IPS-15b (cell line): Measurements from ENCODE around the gene C20orf204.

Source experiments
- H3K27me3 ChIP-seq: one replicate; pipeline ENCODE4 v1.6.1; 2013; ENCODE audit warnings: low read length; ENCODE audit not compliant: control insufficient read depth, insufficient read depth
- H3K36me3 ChIP-seq: one replicate; pipeline ENCODE4 v1.6.1; 2013; ENCODE audit warnings: low read length; ENCODE audit not compliant: control insufficient read depth, insufficient read depth
- H3K4me1 ChIP-seq: one replicate; pipeline ENCODE4 v1.6.1; 2013; ENCODE audit warnings: mild to moderate bottlenecking, low read length; ENCODE audit not compliant: control insufficient read depth, insufficient read depth
- H3K4me3 ChIP-seq: one replicate; pipeline ENCODE4 v1.5.1; 2013; ENCODE audit warnings: low read depth, low read length
- H3K9ac ChIP-seq: one replicate; pipeline ENCODE4 v1.6.1; 2013; ENCODE audit warnings: low read depth, mild to moderate bottlenecking, low read length
- H3K9me3 ChIP-seq: one replicate; pipeline ENCODE4 v1.6.1; 2013; ENCODE audit warnings: mild to moderate bottlenecking, low read length; ENCODE audit not compliant: control insufficient read depth, insufficient read depth

Gene C20orf204

DNA sequence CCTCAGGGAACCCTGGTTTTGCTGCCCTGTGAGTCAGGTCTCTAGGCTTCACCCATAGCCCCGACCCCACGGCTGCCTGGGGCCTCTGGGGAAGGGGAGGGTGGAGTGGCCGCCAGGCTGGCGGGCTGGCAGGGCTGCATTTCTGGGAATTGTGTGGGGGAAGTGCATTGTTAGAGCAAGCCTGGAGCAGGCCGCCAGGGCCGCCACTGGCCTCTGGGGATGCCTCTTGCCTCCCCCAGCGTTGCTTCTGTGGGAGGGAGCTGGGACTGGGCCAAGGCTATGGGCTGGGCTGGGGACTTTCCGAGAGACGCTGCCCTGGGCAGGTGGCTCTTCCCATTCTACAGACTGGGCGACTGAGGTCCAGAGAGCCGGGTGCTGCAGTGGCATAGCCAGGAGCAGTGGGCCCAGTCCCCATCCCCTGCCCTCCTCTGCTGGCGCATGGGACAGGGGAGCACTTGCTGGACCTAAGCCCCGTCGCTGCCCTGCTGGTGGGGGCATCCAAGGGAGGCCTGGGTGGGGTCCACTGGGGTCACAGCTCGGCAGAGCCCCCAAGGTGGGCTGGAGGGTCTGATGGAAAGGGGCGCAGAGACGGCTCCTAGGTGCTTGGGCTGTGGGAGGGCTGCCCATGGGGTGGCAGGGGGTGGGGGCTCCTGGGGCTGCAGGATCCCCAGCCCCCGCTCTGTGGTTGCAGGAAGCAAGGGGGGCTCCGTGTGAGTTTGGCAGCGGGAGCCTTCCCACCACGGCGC is 20.1 kb downstream of the C20orf204 start:
- Histone ChIP-seq H3K27me3 (peaks cover 6% of the 10 kb centered on the region), H3K4me1 (peaks cover 6% of the 10 kb centered on the region), H3K36me3 (no peaks in the 10 kb centered on the region), H3K4me3 (no peak overlapping the region), H3K9me3 (no peaks in the 10 kb centered on the region), H3K9ac (no peak overlapping the region)

DNA sequence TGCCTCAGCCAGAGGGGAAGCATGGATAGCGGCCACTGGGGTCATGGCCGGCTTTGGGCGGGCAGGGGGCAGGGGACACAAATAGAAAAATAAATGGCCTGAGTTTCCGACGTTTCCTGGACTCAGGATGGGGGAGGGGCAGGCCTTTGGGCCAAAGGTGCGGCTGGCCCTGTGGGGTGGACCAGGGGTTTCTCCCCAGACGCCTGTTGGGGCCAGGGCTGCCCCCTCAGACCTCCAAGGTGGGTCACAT is 20.6 kb downstream of the C20orf204 start:
- Histone ChIP-seq H3K4me3 (no peak overlapping the region), H3K9ac (no peak overlapping the region), H3K4me1 (peaks cover 6% of the 10 kb centered on the region), H3K27me3 (peaks cover 6% of the 10 kb centered on the region), H3K9me3 (no peaks in the 10 kb centered on the region), H3K36me3 (no peaks in the 10 kb centered on the region)

GRCh38 chr20:64056889-64057627 is 21.1 kb downstream of the C20orf204 start:
- H3K9me3 ChIP-seq = no peaks in the 10 kb centered on the region
- peaks cover 6% of the 10 kb centered on the region for H3K4me1 ChIP-seq
- H3K4me3 ChIP-seq = peak overlapping the region; percentile 32
- H3K27me3 ChIP-seq = peaks cover 6% of the 10 kb centered on the region
- no peak overlapping the region for H3K9ac ChIP-seq
- H3K36me3 ChIP-seq = no peaks in the 10 kb centered on the region

GRCh38 chr20:64057628-64058498 is 21.9 kb downstream of the C20orf204 start:
- no peaks in the 10 kb centered on the region for H3K36me3 ChIP-seq
- no peaks in the 10 kb centered on the region for H3K9me3 ChIP-seq
- H3K9ac ChIP-seq = no peak overlapping the region
- H3K27me3 ChIP-seq = peaks cover 2% of the 10 kb centered on the region
- peaks cover 6% of the 10 kb centered on the region for H3K4me1 ChIP-seq
- H3K4me3 ChIP-seq = peak overlapping the region; percentile 32

DNA sequence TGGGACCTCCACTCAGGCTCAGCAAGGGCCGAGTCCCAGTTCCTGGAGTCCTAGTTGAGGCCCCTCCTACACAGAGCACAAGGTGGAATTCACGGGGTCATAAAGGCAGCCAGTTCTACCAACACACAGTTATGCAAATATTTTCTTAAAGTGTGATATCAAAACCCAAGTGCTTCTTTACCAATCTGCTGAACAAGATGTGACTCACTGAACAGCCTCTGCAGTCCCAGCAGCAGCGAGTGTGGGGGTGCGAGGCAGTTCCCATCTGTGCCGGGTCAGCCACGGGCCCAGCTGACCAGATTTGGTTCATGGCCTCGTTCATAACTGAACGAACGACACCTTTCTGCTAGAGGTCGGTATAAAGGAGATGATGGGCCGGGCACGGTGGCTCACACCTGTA is 22.6 kb downstream of the C20orf204 start:
- Histone ChIP-seq H3K4me1 (peaks cover 6% of the 10 kb centered on the region), H3K36me3 (no peaks in the 10 kb centered on the region), H3K9ac (no peak overlapping the region), H3K9me3 (no peaks in the 10 kb centered on the region), H3K4me3 (no peak overlapping the region), H3K27me3 (peaks cover 2% of the 10 kb centered on the region)

- Histone ChIP-seq H3K4me1 (peaks cover 2% of the 10 kb centered on the region), H3K36me3 (no peaks in the 10 kb centered on the region), H3K9me3 (no peaks in the 10 kb centered on the region), H3K27me3 (no peaks in the 10 kb centered on the region), H3K9ac (peak overlapping the region; percentile 76), H3K4me3 (peak overlapping the region; percentile 75)
These were observed 26.3 kb downstream of the C20orf204 start for GRCh38 chr20:64062276-64062595.

DNA sequence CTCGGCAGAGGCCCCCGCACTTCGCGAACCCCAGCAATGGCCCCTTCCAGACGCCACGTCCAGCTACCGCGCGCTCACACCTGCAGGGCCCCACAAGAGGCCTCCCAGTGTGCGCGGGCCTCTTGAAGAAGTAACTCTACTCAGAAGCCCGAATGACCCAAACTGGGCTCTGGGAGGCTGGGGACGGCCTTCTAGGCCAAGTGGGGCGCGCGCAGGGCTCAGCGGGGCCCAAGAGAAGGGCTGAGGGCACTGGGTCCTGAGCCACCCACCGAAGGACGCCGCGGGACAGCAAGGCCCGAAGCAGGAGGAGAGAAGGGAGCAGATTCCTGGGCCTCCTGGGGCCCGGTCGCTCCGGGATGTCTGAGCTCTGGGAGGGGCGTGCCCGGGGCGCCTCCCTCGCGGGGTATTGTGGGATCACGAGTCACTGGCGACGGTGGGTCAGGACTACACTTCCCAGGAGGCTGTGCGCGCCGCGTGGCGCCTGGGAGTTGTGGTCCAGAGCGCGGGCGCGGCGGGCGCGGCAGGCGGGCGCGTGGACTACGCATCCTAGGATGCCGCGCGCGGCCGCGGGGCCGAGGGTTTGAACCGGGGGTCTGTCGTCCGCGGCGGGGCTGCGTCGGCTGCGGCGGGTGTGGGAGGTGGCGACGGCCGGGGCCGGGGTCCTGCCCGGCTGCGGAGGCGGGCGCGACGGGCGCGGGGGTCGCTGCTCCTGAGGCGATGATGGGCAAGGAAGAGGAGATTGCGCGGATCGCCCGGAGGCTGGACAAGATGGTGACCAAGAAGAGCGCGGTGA is 26.8 kb downstream of the C20orf204 start, which contains the start of gene TCEA2:
TSS of gene TCEA2 (plus strand) at position 603 of the 793 bp plus-strand sequence. CDS start at position 718, 115 bp downstream.
- H3K36me3 ChIP-seq = no peaks in the 10 kb centered on the region
- no peaks in the 10 kb centered on the region for H3K9me3 ChIP-seq

GRCh38 chr20:64063389-64064144 is 27.6 kb downstream of the C20orf204 start:
- no peak overlapping the region for H3K9ac ChIP-seq
- peaks cover 2% of the 10 kb centered on the region for H3K4me1 ChIP-seq
- H3K4me3 ChIP-seq = peak overlapping the region; percentile 75
- H3K36me3 ChIP-seq = peaks cover 3% of the 10 kb centered on the region
- H3K9me3 ChIP-seq = no peaks in the 10 kb centered on the region
- H3K27me3 ChIP-seq = no peaks in the 10 kb centered on the region

More for the DNA sequence above, 26.8 kb downstream of the C20orf204 start, which contains the start of gene TCEA2:
- Histone ChIP-seq H3K4me3 (peak within 1 kb of the TSS; percentile 75), H3K4me1 (no peaks in the 10 kb centered on the region), H3K27me3 (no peaks in the 10 kb centered on the region), H3K9ac (peak within 1 kb of the TSS; percentile 76)

DNA sequence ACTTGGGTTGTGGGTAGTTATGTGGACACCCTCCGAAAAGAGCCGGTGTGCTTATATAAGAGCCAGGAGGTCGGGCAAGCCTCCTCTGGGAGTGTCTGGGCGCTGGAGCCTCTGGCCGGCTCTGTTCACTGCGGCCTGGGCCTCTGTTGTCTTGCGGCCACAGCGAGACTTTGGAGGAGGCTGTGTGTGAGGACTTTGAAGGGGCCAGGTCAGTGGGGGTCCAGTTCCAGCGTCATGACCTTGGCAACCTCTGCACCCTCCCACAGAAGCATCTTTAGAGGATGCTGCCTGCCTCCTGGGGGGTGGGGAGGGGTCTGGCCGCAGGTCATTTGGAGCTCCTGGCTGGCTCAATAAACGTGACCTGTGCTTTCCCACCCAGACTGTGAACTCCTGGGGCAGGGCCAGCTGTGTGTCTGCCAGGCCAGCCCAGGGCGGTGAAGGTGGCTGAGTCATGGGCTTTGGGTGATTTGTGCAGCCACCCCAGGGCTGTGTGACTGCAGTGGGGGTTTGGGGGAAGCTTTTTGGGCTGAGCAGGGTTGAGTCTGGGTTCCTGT is 28.2 kb downstream of the C20orf204 start:
- no peaks in the 10 kb centered on the region for H3K9me3 ChIP-seq
- peaks cover 3% of the 10 kb centered on the region for H3K36me3 ChIP-seq
- H3K4me3 ChIP-seq = peak overlapping the region; percentile 75
- H3K9ac ChIP-seq = no peak overlapping the region
- peaks cover 2% of the 10 kb centered on the region for H3K4me1 ChIP-seq
- H3K27me3 ChIP-seq = no peaks in the 10 kb centered on the region

GRCh38 chr20:64065062-64065973 is 29.3 kb downstream of the C20orf204 start:
- no peak overlapping the region for H3K4me3 ChIP-seq
- H3K4me1 ChIP-seq = peaks cover 2% of the 10 kb centered on the region
- H3K36me3 ChIP-seq = peaks cover 6% of the 10 kb centered on the region
- H3K9ac ChIP-seq = no peak overlapping the region
- no peaks in the 10 kb centered on the region for H3K27me3 ChIP-seq
- no peaks in the 10 kb centered on the region for H3K9me3 ChIP-seq
